ENCODE data around the gene ERBB2. TPM values are rescaled to one million over a fixed set of nuclear protein-coding genes. Genes with fewer than 3 reads are reported as not detected.

Gene ERBB2
- polyA plus RNA-seq, 3 donors, result 0.17 to 0.73 TPM; not detected in 1

DNA sequence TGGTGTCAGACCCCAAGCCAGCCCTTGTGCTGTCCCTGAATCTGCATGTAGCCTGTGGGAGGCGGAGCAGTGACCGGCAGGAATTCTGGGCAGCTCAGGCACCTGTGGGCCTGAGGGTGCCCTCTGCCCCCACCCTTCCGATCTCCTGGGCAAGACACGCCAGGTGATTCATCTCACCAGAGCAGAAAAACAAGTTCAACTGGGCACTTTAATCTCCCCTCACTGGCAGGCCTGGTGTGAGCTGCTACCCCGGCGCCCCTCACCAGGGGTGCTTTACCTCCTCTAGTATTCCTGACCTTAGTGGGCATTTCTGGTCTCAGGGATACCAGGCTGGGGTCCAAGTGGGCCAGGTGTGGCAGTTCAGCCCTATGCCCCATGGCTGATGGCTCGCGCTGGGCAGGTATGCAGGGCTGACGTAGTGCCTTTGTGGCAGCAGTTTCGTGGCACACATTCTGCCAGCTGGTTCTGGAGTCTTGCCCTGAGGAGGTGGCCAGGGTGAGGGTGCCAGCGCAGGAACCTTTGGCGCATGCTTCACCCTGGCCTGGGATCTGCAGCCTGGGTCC lies 6.0 kb downstream of the ERBB2 start:
- Histone ChIP-seq H2AFZ (ENCODE audit: insufficient read depth, low read depth, low read length, poor library complexity, severe bottlenecking) (no peak overlapping the region), H3K4me2 (replicated peaks; ENCODE audit: extremely low read depth, low read length, poor library complexity, severe bottlenecking) (no peak overlapping the region), H3K27ac (ENCODE audit: low read depth in 1 of 2, low read length in 2 of 2) (no peak overlapping the region), H3K27me3 (ENCODE audit: control insufficient read depth in 2 of 2, insufficient read depth in 2 of 2, low read length in 2 of 2) (peaks cover 11 to 21% of the 10 kb centered on the region in 2 donors), H3K4me3 (replicated peaks in 1 of 3; ENCODE audit: low read depth in 2 of 3, low read length in 3 of 3) (no peak overlapping the region), H4K20me1 (ENCODE audit: insufficient read depth, low read length) (no peaks in the 10 kb centered on the region), H3K79me2 (ENCODE audit: insufficient read depth, low read length) (no peaks in the 10 kb centered on the region), H3K36me3 (replicated peaks in 1 of 2; ENCODE audit: control insufficient read depth in 1 of 2, insufficient read depth in 2 of 2, low read length in 2 of 2) (no peaks in the 10 kb centered on the region), H3K4me1 (ENCODE audit: control insufficient read depth in 1 of 2, insufficient read depth in 2 of 2, low read length in 2 of 2) (no peaks in the 10 kb centered on the region), H3K9me3 (replicated peaks in 1 of 2; ENCODE audit: control insufficient read depth in 1 of 2, insufficient read depth in 1 of 2, low read length in 2 of 2) (peaks cover 0 to 9% of the 10 kb centered on the region in 2 donors), H3K9ac (ENCODE audit: insufficient read depth, low read length, poor library complexity, severe bottlenecking) (no peak overlapping the region)
- TF ChIP-seq, protein P1, sequence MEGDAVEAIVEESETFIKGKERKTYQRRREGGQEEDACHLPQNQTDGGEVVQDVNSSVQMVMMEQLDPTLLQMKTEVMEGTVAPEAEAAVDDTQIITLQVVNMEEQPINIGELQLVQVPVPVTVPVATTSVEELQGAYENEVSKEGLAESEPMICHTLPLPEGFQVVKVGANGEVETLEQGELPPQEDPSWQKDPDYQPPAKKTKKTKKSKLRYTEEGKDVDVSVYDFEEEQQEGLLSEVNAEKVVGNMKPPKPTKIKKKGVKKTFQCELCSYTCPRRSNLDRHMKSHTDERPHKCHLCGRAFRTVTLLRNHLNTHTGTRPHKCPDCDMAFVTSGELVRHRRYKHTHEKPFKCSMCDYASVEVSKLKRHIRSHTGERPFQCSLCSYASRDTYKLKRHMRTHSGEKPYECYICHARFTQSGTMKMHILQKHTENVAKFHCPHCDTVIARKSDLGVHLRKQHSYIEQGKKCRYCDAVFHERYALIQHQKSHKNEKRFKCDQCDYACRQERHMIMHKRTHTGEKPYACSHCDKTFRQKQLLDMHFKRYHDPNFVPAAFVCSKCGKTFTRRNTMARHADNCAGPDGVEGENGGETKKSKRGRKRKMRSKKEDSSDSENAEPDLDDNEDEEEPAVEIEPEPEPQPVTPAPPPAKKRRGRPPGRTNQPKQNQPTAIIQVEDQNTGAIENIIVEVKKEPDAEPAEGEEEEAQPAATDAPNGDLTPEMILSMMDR (IDR thresholded peaks at IDR 0.05), result no peak
- H3K4me1 Mint-ChIP-seq, result no peaks in the 10 kb centered on the region
- no peak for DNase-seq
- H3K36me3 Mint-ChIP-seq, result peaks cover 0 to 2% of the 10 kb centered on the region in 2 donors
- peaks cover 0 to 4% (median 0%) of the 10 kb centered on the region in 7 donors for H3K9me3 Mint-ChIP-seq
- intact Hi-C loops (cut with micrococcal nuclease), result no loop called here
- 97% methylated on average over 12 of the region's 12 CpGs for WGBS (ENCODE audit: insufficient coverage)
- no peak overlapping the region for H3K27ac Mint-ChIP-seq
- H3K4me3 Mint-ChIP-seq, result no peak overlapping the region
- H3K27me3 Mint-ChIP-seq (ENCODE audit: low read depth in 3 of 3), result peaks cover 17 to 25% (median 19%) of the 10 kb centered on the region in 3 donors

DNA sequence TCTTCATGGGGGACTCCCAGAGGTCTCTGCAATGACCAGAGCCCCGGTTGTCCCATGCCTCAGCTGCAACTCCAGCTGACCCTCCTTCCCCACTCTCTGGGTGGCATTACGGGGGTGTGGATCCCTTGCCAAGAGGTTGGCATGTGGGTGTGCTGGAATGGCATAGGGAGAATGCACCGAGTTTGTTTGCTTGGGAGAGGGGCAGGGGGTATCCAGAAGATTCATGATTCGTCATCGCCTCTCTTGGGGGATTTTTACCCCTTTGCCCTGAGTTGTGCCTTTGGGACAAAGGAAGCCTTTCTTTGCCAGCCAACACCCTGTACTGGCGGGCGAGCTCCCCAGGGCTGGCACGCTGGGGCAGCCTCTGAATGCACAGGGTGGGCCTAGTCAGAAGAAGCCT lies 6.5 kb downstream of the ERBB2 start:
- no peak overlapping the region for H3K27ac Mint-ChIP-seq
- no peak overlapping the region for H3K4me3 Mint-ChIP-seq
- no peak overlapping the region for H2AFZ ChIP-seq (ENCODE audit: insufficient read depth, low read depth, low read length, poor library complexity, severe bottlenecking)

More for the DNA sequence above, 6.5 kb downstream of the ERBB2 start:
- H3K4me2 ChIP-seq (replicated peaks; ENCODE audit: extremely low read depth, low read length, poor library complexity, severe bottlenecking), result no peak overlapping the region
- WGBS (ENCODE audit: insufficient coverage), result 98% methylated on average over 7 of the region's 8 CpGs
- Mint-ChIP-seq H3K27me3 (ENCODE audit: low read depth in 3 of 3) (peaks cover 12 to 20% (median 14%) of the 10 kb centered on the region in 3 donors), H3K36me3 (peaks cover 0 to under 1% of the 10 kb centered on the region in 2 donors), H3K4me1 (no peaks in the 10 kb centered on the region), H3K9me3 (peaks cover 0 to 4% (median 0%) of the 10 kb centered on the region in 7 donors)
- H3K9me3 ChIP-seq (replicated peaks in 1 of 2; ENCODE audit: control insufficient read depth in 1 of 2, insufficient read depth in 1 of 2, low read length in 2 of 2), result peaks cover 0 to 4% of the 10 kb centered on the region in 2 donors
- H4K20me1 ChIP-seq (ENCODE audit: insufficient read depth, low read length), result no peaks in the 10 kb centered on the region
- TF ChIP-seq, protein P1 (IDR thresholded peaks at IDR 0.05), result no peak
- no peak overlapping the region for H3K4me3 ChIP-seq (replicated peaks in 1 of 3; ENCODE audit: low read depth in 2 of 3, low read length in 3 of 3)
- no peaks in the 10 kb centered on the region for H3K4me1 ChIP-seq (ENCODE audit: control insufficient read depth in 1 of 2, insufficient read depth in 2 of 2, low read length in 2 of 2)
- intact Hi-C loops (cut with micrococcal nuclease), result no loop called here
- H3K27ac ChIP-seq (ENCODE audit: low read depth in 1 of 2, low read length in 2 of 2), result no peak overlapping the region
- peaks cover 6 to 16% of the 10 kb centered on the region in 2 donors for H3K27me3 ChIP-seq (ENCODE audit: control insufficient read depth in 2 of 2, insufficient read depth in 2 of 2, low read length in 2 of 2)
- H3K36me3 ChIP-seq (replicated peaks in 1 of 2; ENCODE audit: control insufficient read depth in 1 of 2, insufficient read depth in 2 of 2, low read length in 2 of 2), result no peaks in the 10 kb centered on the region
- DNase-seq, result no peak
- no peak overlapping the region for H3K9ac ChIP-seq (ENCODE audit: insufficient read depth, low read length, poor library complexity, severe bottlenecking)
- no peaks in the 10 kb centered on the region for H3K79me2 ChIP-seq (ENCODE audit: insufficient read depth, low read length)

Measured in CD14-positive monocyte (primary cell).